ENCODE data around the gene GNB1L.

The GNB1L gene

DNA sequence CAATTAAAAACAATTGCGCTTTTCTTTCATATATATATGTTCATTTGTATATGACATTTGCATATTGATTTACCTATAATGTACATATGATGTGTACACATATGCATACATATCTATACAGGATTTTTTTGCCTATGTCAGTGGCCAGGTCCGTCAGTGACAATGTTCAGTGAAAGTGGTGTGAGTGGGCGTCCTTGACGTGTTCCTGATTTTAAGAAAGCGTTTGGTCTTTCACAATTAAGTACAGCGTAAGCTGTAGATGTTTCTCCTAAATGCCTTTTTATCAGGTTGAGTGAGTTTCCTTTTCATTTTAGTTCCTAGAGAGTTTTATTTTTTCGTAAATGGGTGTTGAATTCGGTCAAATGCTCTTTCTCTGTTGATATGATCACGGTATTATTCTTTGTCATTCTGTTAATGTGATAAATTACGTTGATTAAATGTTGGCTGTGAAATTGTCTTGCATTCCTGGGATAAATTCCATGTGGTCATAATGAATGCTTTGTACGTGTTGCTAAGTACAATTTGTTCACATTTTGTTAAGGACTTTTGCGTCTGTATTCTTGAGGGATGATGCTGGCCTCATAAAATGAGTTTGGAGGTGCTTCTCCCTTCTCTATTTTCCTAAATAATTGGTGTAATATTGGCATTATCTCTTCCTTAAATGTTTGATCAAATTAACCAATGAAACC, 10.6 kb upstream of the GNB1L start:
- no peak for TF ChIP-seq EZH2phosphoT487 (IDR thresholded peaks at IDR 0.05; ENCODE audit: low read depth)
- TF ChIP-seq, protein P1, sequence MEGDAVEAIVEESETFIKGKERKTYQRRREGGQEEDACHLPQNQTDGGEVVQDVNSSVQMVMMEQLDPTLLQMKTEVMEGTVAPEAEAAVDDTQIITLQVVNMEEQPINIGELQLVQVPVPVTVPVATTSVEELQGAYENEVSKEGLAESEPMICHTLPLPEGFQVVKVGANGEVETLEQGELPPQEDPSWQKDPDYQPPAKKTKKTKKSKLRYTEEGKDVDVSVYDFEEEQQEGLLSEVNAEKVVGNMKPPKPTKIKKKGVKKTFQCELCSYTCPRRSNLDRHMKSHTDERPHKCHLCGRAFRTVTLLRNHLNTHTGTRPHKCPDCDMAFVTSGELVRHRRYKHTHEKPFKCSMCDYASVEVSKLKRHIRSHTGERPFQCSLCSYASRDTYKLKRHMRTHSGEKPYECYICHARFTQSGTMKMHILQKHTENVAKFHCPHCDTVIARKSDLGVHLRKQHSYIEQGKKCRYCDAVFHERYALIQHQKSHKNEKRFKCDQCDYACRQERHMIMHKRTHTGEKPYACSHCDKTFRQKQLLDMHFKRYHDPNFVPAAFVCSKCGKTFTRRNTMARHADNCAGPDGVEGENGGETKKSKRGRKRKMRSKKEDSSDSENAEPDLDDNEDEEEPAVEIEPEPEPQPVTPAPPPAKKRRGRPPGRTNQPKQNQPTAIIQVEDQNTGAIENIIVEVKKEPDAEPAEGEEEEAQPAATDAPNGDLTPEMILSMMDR (IDR thresholded peaks at IDR 0.05; ENCODE audit: low read depth, low read length), result no peak
- H3K36me3 ChIP-seq (replicated peaks; ENCODE audit: low read depth, low read length), result no peaks in the 10 kb centered on the region

DNA sequence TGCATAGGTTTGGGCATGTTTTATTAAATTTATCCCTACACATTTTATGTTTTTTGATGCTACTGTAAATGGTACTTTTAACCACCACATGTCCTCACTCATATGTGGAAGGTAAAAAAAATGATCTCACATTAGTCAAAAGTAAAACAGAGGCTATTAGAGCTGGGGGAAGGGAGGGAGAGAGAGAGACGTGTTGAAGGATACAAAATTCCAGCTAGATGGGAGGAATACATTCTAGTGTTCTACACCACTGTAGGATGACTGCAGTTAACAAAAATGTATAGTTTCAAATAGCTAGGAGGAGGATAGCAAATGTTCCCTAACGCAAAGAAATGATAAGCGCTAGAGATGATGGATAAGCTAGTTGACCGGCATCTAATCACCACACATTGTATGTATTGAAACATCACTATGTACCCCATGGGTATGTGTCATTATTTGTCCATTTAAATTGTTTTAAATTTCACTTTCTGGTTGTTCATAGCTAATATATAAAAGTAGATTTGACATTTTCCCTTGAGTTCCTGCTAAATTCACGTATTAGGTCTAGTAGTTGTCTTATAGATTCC, 9.9 kb upstream of the GNB1L start:
- no peaks in the 10 kb centered on the region for H3K9me3 ChIP-seq (ENCODE audit: insufficient read depth, low read length)
- no peak overlapping the region for H3K9ac ChIP-seq (ENCODE audit: low read length)
- no peaks in the 10 kb centered on the region for H3K27me3 ChIP-seq (ENCODE audit: low read depth, low read length)
- no peaks in the 10 kb centered on the region for H4K20me1 ChIP-seq (ENCODE audit: insufficient read depth, low read length)
- H3K4me3 ChIP-seq (ENCODE audit: low read length), result no peak overlapping the region
- TF ChIP-seq, protein P1 (IDR thresholded peaks at IDR 0.05; ENCODE audit: low read depth, low read length), result no peak
- TF ChIP-seq EZH2phosphoT487 (IDR thresholded peaks at IDR 0.05; ENCODE audit: low read depth), result no peak
- no peak overlapping the region for H3K4me2 ChIP-seq (ENCODE audit: low read length)
- no peaks in the 10 kb centered on the region for H3K79me2 ChIP-seq (ENCODE audit: low read length)
- no peak overlapping the region for H3K27ac ChIP-seq (ENCODE audit: low read length)
- no peak overlapping the region for H2AFZ ChIP-seq (ENCODE audit: low read depth, low read length)
- no peaks in the 10 kb centered on the region for H3K36me3 ChIP-seq (replicated peaks; ENCODE audit: low read depth, low read length)
- H3K4me1 ChIP-seq (ENCODE audit: low read length), result no peaks in the 10 kb centered on the region

More for the DNA sequence above, 10.6 kb upstream of the GNB1L start:
- H3K9ac ChIP-seq (ENCODE audit: low read length), result no peak overlapping the region
- H2AFZ ChIP-seq (ENCODE audit: low read depth, low read length), result no peak overlapping the region
- H3K4me1 ChIP-seq (ENCODE audit: low read length), result no peaks in the 10 kb centered on the region
- no peaks in the 10 kb centered on the region for H4K20me1 ChIP-seq (ENCODE audit: insufficient read depth, low read length)
- H3K27ac ChIP-seq (ENCODE audit: low read length), result no peak overlapping the region
- H3K9me3 ChIP-seq (ENCODE audit: insufficient read depth, low read length), result no peaks in the 10 kb centered on the region
- no peaks in the 10 kb centered on the region for H3K27me3 ChIP-seq (ENCODE audit: low read depth, low read length)
- H3K79me2 ChIP-seq (ENCODE audit: low read length), result no peaks in the 10 kb centered on the region
- no peak overlapping the region for H3K4me3 ChIP-seq (ENCODE audit: low read length)
- H3K4me2 ChIP-seq (ENCODE audit: low read length), result no peak overlapping the region

DNA sequence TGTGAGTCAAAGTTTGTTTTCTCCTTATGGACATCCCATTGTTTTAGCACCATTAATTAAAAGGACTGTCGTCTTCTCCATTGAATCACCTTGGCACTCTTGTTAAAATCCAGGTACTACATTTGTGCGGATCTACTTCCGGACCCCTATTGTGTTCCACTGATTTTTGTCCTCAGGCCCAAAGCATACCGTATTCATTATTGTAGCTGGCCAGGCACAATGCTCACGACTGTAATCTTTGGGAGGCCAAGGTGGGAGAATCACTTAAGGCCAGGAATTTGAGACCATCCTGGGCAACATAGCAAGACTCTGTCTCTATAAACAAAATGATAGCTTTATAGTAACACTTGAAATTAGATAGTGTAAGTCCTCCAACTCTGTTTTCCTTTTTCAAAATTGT, 8.9 kb upstream of the GNB1L start:
- TF ChIP-seq, protein P1 (IDR thresholded peaks at IDR 0.05; ENCODE audit: low read depth, low read length), result no peak
- TF ChIP-seq EZH2phosphoT487 (IDR thresholded peaks at IDR 0.05; ENCODE audit: low read depth), result no peak
- Histone ChIP-seq H3K9ac (ENCODE audit: low read length) (no peak overlapping the region), H3K9me3 (ENCODE audit: insufficient read depth, low read length) (no peaks in the 10 kb centered on the region), H3K4me1 (ENCODE audit: low read length) (no peaks in the 10 kb centered on the region), H3K4me2 (ENCODE audit: low read length) (no peak overlapping the region), H3K27me3 (ENCODE audit: low read depth, low read length) (no peaks in the 10 kb centered on the region), H3K79me2 (ENCODE audit: low read length) (no peaks in the 10 kb centered on the region), H4K20me1 (ENCODE audit: insufficient read depth, low read length) (no peaks in the 10 kb centered on the region), H3K4me3 (ENCODE audit: low read length) (no peak overlapping the region), H2AFZ (ENCODE audit: low read depth, low read length) (no peak overlapping the region), H3K27ac (ENCODE audit: low read length) (no peak overlapping the region), H3K36me3 (replicated peaks; ENCODE audit: low read depth, low read length) (no peaks in the 10 kb centered on the region)

DNA sequence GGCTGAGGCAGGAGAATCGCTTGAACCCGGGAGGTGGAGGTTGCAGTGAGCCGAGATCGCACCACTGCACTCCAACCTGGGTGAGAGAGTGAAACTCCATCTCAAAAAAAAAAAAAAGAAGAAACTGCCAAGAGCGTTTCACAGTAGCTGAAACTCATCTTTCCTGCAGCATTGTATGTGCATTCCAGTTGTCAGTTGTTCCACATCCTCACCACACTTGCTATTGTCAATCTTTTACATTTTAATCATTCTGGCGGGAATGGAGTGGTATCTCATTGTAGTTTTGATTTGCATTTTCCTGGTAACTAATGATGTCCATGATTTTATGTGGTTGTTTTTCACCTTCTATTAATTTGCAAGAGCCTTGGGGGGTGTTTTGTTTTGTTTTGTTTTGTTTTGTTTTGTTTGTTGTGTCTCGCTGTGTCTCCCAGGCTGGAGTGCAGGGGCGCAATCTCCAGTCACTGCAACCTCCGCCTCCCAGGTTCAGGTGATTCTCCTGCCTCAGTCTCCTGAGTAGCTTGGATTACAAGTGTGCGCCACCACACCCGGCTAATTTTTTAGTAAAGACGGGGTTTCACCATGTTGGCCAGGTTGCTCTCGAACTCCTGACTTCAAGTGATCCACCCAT, 8.1 kb upstream of the GNB1L start:
- Histone ChIP-seq H3K27me3 (ENCODE audit: low read depth, low read length) (no peaks in the 10 kb centered on the region), H3K9me3 (ENCODE audit: insufficient read depth, low read length) (no peaks in the 10 kb centered on the region)

More for the DNA sequence above, 8.1 kb upstream of the GNB1L start:
- Histone ChIP-seq H2AFZ (ENCODE audit: low read depth, low read length) (no peak overlapping the region), H3K27ac (ENCODE audit: low read length) (no peak overlapping the region), H4K20me1 (ENCODE audit: insufficient read depth, low read length) (no peaks in the 10 kb centered on the region), H3K4me2 (ENCODE audit: low read length) (no peak overlapping the region), H3K9ac (ENCODE audit: low read length) (no peak overlapping the region), H3K4me1 (ENCODE audit: low read length) (peaks cover 2% of the 10 kb centered on the region; the same call in 1 of the 2 replicates), H3K36me3 (replicated peaks; ENCODE audit: low read depth, low read length) (peaks cover under 1% of the 10 kb centered on the region), H3K4me3 (ENCODE audit: low read length) (no peak overlapping the region), H3K79me2 (ENCODE audit: low read length) (0 out of 2 replicates have a peak, but pooled peaks cover 2% of the 10 kb centered on the region)
- TF ChIP-seq, protein P1 (IDR thresholded peaks at IDR 0.05; ENCODE audit: low read depth, low read length), result no peak
- TF ChIP-seq EZH2phosphoT487 (IDR thresholded peaks at IDR 0.05; ENCODE audit: low read depth), result no peak
